Measurements from ENCODE around the gene SEM1.
"Not testable (repeated sequence)": the region's sequence is repeated elsewhere in the genome, so short reads cannot be mapped to it uniquely, and the experiment has no call there.

Gene SEM1

GRCh38 chr7:96699219-96699871 lies 10.3 kb downstream of the SEM1 start:
- H3K36me3 ChIP-seq (ENCODE audit: control insufficient read depth, insufficient read depth, low read length): 0 out of 2 replicates have a peak, but pooled peaks cover 2% of the 10 kb centered on the region
- no peak for TF ChIP-seq CTCF (IDR thresholded peaks at IDR 0.05; ENCODE audit: insufficient read depth, low read length, poor library complexity, severe bottlenecking)

GRCh38 chr7:96698449-96698848 lies 11.2 kb downstream of the SEM1 start:
- DNase-seq (ENCODE audit: extremely low read depth, insufficient read length); H3K36me3 ChIP-seq (ENCODE audit: control insufficient read depth, insufficient read depth, low read length); H3K4me3 ChIP-seq (replicated peaks; ENCODE audit: low read depth, low read length); H3K27me3 ChIP-seq (replicated peaks; ENCODE audit: control insufficient read depth, insufficient read depth, low read length): not testable (repeated sequence)

More at GRCh38 chr7:96699219-96699871, 10.3 kb downstream of the SEM1 start:
- no peak for DNase-seq (ENCODE audit: extremely low read depth, insufficient read length)
- Histone ChIP-seq H3K4me3 (replicated peaks; ENCODE audit: low read depth, low read length) (no peak overlapping the region), H3K27me3 (replicated peaks; ENCODE audit: control insufficient read depth, insufficient read depth, low read length) (no peaks in the 10 kb centered on the region)

DNA sequence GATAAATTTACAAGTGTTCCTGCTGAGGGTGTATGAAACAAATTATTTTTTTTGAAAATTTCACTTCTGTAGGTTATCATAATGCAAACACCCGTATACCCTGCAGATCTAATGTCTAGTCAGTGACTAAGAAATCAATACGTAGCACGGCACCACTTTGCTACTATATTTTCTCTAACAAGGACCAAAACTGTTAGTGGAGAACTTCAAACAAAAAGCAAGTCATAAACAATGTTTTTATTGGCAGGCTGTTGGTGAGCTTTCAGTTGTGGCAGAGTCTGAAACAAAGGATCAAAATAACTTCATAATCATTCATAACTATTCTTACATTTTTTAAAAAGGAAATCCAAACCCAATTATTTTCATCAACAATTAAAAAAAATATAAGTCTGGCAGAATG lies 11.8 kb downstream of the SEM1 start:
- H3K36me3 ChIP-seq (ENCODE audit: control insufficient read depth, insufficient read depth, low read length): 0 out of 2 replicates have a peak, but pooled peaks cover 2% of the 10 kb centered on the region
- H3K27me3 ChIP-seq (replicated peaks; ENCODE audit: control insufficient read depth, insufficient read depth, low read length): no peaks in the 10 kb centered on the region
- DNase-seq (ENCODE audit: extremely low read depth, insufficient read length): no peak
- TF ChIP-seq CTCF (IDR thresholded peaks at IDR 0.05; ENCODE audit: insufficient read depth, low read length, poor library complexity, severe bottlenecking): no peak
- no peak overlapping the region for H3K4me3 ChIP-seq (replicated peaks; ENCODE audit: low read depth, low read length)

- Histone ChIP-seq H3K4me3 (replicated peaks; ENCODE audit: low read depth, low read length) (no peak overlapping the region), H3K27me3 (replicated peaks; ENCODE audit: control insufficient read depth, insufficient read depth, low read length) (no peaks in the 10 kb centered on the region), H3K36me3 (ENCODE audit: control insufficient read depth, insufficient read depth, low read length) (no peaks in the 10 kb centered on the region; the same call in 1 of the 2 replicates)
- DNase-seq (ENCODE audit: extremely low read depth, insufficient read length): no peak
- TF ChIP-seq CTCF (IDR thresholded peaks at IDR 0.05; ENCODE audit: insufficient read depth, low read length, poor library complexity, severe bottlenecking): no peak
Observed at GRCh38 chr7:96695581-96695980, 14.1 kb downstream of the SEM1 start.

DNA sequence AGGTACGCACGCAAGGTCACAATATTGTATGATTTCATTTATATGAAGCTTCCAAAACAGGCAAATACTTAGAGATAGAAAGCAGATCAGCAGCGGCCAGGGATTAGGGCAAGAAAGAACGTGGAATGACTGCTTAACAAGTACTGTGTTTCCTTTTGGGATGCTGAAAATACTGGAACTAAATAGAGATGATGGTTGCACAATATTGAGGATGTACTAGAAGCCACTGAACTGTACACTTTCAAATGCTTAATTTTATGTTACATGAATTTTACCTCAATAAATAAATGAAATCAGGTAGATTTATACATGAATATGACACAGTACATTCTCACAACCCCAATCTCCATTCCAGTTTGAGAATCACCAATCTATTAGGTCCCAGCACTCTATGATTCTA lies 15.6 kb downstream of the SEM1 start:
- TF ChIP-seq CTCF (IDR thresholded peaks at IDR 0.05; ENCODE audit: insufficient read depth, low read length, poor library complexity, severe bottlenecking): no peak
- Histone ChIP-seq H3K36me3 (ENCODE audit: control insufficient read depth, insufficient read depth, low read length) (no peaks in the 10 kb centered on the region; the same call in 1 of the 2 replicates), H3K4me3 (replicated peaks; ENCODE audit: low read depth, low read length) (no peak overlapping the region), H3K27me3 (replicated peaks; ENCODE audit: control insufficient read depth, insufficient read depth, low read length) (no peaks in the 10 kb centered on the region)
- no peak for DNase-seq (ENCODE audit: extremely low read depth, insufficient read length)

GRCh38 chr7:96691702-96692101 lies 17.9 kb downstream of the SEM1 start:
- Histone ChIP-seq H3K36me3 (ENCODE audit: control insufficient read depth, insufficient read depth, low read length) (no peaks in the 10 kb centered on the region; the same call in 1 of the 2 replicates), H3K4me3 (replicated peaks; ENCODE audit: low read depth, low read length) (no peak overlapping the region), H3K27me3 (replicated peaks; ENCODE audit: control insufficient read depth, insufficient read depth, low read length) (no peaks in the 10 kb centered on the region)
- no peak for TF ChIP-seq CTCF (IDR thresholded peaks at IDR 0.05; ENCODE audit: insufficient read depth, low read length, poor library complexity, severe bottlenecking)
- no peak for DNase-seq (ENCODE audit: extremely low read depth, insufficient read length)

All from GM06990 (cell line).